GM18858 (cell line): Measurements from ENCODE around the gene GNB1L.

Experiments used
- ATAC-seq: cut with Tn5 transposase; IDR thresholded peaks from one replicate; pipeline ENCODE4 v1.9.1; 2021; ENCODE audit not compliant: unreplicated experiment

The GNB1L gene

DNA sequence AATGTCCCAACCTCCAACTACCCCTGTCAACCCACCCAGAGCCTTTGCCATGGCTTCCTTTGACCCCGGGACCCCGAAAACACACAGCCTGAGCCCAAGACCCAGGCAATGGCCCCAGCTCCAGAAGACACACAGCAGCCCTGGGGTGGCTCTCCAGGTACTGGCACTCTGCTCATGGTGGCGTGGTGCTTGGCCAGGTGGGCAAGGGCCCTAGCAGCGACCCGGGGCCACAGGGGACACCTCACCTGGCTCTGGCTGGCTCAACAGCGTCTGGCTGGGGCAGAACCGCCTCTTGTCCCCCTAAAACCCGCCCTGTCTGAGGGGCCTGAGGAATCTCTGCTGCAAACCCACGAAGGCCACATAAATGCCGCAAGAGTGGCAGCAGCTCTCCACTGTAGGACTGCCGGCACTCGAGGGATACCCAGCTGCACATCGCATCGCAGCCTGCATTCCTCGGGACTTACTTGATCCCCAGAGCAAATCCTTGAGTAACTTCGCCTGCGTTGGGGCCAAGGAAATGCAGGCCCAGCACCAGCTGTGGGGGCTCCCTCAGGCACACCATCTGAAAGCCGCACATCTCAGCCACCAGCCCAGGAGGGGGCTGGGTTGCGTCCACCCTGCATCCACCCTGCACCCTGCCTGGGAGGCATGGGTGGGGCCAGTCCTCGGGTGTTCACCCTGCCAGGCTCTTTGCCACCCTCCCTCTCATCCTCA is 23.1 kb upstream of the GNB1L start:
- no peak for ATAC-seq

DNA sequence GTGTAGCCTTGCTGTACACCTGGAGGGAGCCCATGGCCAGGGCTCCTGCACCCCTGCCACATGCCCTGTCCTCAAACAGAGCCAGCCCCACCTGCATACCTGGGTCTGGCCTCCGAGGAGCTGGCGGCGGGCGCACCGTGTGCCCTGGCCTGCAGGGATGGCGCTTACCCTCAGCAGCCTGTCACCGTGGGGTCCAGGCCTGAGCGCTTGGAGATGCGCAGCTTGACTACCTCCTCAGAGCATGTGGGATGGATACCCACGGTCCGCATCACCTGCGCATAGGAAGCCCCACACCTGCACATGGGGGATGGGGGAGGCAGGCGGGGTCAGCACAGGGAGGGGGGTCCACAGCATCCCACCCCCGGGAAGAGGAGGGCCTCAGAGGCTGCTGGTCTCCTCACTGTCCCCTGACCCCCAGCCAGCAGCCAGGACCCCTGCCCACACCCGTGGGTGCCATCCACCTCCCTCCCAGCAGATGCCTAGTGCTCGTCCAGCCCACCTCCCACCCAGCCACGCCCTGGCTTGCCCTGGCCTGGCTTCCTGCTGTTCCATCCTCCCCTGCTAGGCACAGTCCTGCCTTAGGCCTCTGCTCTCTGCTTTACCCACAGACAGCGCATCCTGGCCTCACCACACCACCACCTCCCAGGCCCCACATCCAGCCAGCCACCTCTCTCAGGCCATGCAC is 22.4 kb upstream of the GNB1L start:
- ATAC-seq, result no peak

DNA sequence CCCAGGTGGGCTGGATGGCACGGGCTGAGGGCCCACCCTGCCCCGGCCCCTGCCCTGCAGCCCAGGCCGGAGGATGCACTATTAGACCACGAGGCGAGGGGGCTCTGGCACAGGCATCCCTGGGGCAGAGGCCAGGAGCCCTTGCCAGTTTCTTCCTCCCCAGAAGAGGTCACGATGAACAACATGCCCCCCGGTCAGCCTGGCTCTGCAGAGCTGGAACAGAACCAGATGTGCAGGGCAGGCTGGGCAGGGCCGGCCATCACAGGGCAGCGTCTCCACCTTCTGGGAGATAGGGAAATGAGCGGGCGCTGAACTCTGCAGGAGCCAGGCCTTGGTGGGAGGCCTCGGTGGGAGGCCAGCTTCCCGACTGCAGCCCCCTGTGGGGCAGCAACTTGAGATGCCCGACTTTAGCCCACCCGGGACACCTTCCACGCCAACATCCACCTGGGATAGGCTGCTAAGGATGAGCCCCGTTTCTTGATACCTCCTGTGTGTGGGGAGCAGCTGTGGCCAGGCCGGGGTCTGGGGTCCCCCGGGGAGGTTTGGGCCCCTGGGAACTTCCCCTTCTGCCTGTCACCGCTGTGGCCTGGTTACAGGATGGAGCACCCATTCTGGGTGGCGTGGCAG is 21.8 kb upstream of the GNB1L start:
- no peak for ATAC-seq

DNA sequence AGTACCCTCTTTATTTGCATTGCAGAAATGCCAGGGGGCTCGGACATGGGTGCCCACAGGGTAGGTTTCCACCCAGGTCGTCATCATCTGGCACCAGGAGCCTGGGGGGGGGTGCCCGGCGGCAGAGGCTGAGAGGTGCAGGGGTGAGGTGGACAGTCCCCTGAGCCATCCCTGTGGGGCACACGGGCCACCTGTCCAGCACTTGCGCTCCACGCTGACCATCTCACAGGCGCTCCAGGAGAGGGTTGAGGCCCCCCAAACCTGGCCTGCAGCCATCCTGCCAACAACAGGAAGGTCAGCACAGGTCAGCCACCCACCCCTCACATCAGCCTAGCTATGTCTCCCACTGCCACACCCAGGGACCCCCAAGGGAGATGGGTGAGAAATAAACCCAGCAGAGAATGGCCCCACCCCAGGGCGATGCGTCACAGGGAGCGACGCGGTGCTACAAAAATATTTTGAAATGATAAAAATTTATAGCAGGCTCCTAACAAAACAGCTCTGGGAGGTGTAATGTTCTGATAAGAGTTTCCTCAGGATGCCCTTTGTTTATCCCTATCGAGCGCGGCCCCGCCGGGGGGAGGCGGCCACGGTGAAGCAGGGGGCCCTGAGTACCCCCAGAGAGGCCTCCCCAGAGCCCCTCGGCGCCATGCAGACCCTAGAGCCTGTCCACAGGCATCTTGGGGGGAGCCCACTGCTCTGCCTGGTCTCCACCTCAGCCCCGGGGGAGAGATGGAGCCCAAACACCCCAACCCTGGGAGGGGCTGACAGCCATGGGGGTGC is 21.0 kb upstream of the GNB1L start:
- ATAC-seq, result no peak

DNA sequence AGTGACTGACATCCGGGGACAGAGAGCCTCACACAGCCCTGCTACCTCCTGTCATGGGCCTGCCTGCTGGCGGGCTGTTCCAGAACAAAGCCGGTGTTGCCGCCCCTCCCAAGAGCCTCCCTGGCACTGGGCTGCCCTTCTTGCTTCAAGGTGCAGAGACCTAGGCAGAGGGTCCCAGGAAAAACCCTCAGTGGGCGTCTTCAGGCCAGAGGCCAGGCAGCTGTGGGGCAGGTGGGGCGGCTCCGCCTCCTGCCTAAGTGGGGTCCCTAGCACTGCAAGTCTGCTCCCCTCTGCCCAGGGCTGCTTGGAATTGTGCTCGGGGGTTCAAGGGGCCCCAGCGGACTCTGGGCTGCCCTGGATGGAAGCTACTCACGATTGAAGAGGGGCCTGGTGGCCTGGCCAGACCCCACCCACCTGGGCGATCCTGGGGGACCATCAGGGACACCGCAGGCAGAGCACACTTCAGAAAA is 20.4 kb upstream of the GNB1L start:
- no peak for ATAC-seq

DNA sequence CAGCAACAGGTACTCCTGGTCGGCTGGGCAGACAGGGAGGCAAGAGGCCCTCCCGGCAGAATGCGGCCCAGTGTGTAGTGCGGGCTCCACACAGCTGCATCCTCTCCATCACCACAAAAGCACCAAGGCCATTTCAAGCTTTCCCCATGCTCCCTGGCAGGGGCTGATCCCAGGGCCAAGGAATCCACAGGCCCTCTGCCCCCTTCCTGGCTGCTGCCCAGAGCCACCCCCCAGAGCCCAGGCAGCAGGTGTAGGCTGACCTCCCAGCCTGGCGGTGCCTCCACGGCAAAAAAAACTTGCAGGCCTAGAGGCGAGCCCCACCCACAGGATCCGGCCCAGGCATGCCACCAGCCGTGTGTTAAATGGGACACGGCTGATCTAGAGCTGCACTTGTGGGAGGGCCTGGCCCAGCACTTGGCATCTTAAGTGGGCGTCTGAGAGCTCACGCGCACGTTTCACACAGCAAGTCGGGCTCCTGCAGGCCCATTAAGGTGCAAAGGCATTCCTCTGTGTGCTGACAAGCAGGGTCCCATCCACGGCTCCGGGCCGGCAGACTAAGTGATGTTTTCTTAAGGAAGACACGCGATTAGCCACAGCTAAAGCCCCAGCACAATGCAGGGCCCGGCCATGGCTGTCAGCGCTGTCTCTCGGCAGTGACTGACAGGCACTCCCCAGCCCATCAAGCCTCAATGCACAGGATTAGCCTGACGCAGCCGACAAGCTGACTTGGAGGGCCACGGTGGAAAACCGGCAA is 19.8 kb upstream of the GNB1L start:
- ATAC-seq, result no peak

DNA sequence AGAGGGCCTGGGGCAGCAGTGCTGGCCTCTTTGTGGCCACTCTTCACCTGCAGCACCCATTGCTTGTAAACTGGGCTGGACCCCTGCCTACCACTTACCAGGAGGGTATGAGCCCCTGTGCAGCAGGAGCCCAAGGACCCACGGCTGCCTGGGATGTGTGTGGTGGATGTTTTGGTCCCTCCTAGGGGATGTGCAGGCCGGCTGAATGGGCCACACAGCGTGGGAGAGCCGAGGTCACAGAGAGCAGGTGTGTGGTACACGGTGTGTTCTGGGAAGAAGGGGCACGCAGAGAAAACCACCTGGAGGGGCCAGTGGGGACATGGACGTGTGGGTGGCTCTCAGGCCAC is 19.3 kb upstream of the GNB1L start:
- no peak for ATAC-seq

DNA sequence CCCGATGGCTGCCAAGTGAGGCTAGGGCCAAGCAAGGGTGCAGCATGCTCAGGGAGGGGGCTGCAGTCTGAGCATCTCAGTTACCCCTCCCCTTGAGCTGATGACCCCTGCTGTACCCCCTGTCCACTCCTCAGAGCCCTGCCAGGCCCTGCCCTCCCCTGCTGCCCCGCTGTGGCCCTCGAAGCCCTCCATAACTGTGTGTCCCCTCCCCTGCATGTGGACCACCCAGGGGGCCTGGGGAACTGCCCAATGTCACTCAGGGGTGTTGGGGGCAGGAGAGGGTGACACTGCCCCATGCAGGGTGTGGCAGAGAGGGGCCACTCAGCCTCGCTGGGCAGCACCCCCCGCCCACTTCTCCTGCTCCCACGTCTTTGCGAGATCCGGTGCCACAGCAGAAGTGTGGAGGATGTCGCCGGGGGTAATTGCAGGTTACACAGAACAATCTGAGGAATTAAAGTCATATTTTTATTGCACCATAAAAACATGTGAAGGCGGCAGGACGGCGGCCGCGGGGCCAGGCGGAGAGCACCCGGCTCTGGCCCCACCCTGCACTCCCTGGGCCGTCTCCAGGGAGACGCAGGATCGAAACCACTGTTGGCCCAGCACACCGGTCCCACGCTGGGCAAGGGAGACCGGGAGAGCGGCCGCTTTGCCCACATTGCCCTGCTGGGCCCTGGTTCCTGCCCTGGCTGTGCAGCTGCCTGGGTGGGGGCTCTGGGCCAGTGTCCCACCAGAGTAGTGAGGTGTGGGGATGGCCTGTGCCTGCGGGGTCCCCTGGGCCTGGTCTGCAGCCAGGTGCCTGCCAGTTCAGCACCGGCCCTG is 18.7 kb upstream of the GNB1L start:
- no peak for ATAC-seq

DNA sequence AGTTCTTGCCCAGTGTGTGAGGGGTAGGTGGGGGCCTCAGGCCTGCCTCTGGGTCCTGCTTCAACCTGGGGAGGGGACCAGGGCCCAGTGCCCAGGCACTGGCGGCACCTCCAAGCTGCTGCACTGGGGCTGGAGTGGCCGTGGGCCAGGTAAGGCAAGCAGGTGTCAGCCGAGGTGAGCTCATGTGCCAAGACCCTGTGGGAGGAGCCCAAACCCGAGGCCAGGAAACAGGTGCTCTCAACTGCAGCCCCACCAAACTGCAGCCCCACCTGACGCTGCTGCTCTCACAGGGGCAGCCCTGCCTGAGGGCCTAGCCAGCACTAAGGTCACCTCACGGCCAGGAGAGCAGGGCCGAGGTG is 18.1 kb upstream of the GNB1L start:
- ATAC-seq, result no peak

DNA sequence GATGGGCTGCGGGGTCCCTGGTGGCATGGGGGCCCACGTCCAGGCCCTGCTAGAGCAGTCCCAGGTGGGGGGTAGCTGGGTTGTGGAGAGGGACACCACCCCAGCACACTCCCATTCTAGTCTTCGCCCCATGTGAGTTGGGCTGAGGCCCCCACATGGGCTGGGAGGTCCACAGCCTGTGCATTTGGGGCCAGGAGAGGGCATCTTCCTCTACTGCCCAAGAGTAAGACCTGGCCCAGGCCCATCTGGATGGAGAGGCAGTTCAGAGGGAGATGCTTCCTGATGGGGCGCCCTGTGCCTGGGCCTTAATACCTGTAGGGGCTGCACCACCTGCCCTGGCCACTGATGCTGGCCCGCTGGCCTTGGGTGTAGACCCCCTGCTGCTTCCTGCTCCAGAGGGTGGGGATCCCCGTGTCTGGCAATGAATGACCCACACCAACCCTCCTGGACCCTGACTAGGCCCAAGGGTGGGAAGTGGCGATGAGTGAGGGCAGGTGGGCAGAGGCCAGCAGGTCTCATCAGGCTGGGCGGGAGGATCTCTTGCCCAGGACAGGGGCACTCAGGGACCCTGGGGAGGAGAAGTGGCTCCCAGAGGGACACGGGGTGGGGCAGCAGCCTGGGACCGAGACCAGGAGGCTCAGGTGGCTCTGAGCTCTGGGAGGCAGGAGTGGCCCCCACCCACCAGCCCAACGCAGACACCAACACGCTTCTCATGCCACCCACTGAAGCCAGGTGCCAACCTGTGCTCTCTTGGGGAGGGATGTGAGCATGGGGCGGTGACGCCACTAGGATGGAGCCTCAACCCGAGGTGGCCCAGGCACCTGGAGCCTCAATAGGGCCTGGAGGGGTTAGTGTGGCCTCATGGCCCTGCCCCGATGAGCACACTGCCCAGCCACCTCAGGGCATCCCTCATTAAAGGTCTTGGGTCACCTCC is 17.4 kb upstream of the GNB1L start:
- ATAC-seq, result no peak

DNA sequence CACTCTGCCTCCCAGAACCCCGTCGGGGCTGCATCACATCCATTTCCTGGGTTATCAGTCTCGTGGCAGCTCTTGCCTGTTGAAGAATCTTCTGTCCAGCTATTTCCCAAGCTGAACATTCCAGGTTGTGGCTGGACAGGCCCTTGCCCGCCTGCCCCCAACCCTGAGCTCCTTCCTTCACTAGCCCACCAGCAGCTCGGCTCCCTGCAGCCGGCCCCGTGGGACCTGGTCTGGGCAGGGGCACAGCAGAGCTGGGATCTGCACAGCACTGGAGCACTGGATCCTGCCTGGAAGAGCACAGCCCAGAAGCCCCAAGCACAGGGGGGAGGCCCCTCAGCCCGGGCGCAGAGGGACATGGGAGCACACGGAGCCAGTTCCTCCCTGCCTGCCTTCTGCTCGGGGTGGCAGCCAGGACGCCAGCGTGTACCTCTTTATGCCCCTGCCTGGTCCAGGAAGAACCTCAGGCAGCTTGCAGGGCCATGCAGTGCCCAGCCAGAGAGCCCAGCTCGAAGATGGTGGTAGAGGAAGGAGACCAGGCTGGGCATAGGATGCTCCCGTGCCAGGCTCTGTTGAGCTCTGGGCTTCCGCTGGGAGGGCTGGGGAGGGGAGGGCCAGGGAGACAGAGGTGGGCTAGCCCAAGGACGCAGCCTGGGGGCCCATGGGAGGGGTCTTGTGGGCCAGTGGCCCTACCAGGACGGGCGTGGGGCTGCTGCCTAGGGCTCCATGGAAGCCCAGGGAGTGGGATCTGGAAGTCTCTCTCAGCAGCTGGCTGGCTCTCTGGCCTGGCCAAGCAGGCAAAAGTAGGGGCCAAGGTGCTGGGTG is 16.6 kb upstream of the GNB1L start:
- no peak for ATAC-seq

DNA sequence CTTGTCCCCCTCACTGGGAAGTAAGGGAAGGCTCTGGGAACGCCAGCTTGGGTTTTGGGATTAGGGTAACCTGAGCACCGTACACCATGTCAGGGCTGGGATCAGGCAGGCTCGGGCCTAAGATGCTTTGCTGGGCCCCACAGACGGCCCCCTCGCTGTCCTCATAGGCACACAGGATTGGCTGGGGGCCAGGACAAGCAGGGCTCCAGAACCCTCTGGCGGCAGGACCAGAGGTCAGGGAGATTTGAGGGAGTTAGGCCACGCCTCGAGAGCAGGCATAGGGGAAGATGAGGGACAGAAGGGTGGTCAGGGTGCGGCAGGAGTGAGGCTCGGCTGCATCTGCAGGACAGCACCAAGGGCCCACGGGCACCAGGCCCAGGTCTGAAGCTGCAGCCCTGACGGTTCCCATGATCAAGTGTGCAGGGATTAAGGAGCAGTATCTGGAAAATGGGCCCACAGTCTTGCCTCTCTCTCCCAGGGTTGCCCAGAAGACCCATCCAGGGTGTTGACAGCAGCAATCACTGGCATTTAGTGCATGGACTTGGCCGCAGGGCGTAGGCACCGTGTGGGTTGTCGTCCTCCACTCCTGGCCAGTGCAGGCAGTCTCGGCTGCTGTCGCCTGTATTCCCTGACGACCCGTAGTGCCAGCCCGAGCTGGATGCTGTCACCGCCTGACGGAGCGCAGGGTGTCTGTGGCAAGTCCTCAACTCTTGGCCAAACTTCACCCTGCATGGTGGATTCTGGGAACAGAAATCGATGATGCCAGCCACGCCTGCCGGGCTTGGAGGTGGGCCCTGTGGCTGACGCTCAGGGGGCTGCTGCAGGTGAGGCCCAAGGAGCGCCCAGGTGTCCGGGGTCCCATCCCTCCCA is 15.7 kb upstream of the GNB1L start:
- ATAC-seq, result no peak

DNA sequence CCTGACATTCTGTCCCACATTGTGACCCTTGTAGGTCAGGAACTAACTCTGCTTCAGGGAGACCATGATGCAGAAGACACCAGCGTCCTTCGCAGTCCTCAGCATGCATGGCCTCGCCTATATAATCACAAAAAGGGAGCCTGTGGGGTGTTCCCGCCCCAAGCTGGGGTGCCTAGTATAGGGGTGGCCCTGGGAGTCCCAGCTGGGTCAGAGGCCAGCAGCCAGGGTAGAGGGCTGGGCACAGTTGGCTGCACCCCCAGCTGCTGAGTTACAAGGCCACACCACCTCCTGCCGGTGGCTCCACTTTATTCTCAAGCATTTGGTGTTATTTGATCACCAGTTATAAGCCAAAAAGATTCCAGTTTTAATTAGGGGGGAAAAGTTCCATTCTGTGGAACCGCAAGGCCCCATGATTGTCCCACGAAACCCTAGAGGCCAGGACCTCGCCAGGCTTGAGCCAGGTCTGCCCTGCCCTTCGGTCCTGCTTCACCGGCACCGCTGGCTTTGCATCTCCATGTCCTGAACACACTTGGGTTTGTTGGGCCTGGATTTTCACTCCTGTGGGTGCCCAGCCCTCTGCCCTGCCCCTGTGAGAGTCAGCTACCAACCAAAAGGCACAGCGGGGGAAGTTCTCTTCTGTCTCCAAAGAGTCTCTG is 15.0 kb upstream of the GNB1L start:
- no peak for ATAC-seq

DNA sequence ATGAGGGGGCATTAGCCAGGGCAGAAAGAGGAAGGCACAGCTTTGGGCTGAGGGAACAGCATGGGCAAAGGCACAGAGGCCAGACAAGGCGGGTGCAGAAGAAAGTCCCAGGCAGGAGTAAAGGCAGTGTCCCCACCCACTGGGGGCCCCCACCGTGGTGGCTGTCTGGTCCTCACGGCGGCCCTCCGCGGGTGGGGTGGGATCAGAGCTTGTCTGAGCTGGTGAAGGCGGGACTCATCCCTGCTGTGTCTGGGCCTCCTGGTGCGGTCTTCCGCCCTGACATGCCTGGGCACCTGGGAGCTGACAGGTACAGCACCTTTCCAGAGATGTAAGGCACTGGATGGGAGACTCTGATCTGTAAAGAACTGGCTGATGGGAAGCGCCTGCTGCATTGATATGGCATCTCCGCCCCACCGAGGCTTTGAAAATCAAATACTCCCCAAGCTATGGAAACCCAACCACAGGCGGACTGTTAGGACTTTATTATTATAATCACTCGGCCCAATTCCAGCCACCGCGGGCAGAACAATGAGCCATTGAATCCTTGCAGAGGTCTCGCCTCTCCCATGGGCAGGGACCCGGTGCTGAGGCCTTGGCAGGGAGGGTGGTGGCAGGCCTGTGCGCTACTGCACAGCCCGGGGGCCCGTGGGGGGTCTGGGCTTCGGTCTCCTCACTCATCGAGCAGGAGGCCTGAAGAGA is 14.2 kb upstream of the GNB1L start:
- no peak for ATAC-seq

DNA sequence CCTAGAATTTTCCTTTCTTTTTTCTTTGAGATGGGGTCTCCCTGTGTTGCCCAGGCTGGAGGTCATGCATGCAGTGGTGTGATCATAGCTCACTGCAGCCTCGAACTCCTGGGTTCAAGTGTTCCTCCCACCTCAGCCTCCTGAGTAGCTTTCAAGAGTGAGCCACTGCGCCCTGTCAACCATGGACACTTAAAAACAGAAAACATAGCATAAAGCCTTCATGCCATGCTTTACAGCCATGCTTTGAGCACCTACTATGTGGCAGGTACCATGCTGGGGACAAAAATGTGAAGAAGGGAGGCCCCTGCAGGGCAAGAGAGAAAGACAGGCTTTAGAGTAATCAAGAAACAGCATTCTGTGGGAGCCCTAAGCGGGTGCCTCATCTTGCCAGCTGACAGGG is 13.7 kb upstream of the GNB1L start:
- ATAC-seq, result no peak

DNA sequence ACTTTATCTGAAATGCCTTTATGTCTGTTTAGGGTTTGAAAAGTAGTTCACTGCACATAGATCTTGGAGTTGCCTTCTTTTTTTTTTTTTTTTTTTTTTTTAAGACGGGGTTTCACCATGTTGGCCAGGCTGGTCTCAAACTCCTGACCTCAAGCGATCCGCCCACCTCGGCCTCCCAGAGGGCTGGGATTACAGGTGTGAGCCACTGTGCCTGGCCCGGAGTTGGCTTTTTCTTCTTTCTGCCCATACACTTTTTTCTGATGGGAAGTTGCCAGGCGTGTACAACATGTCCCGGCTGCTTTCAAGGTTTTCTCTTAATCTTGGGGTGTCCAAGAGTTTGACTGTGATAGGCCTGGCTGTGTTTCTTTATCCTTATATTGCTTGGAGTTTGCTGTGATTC is 12.9 kb upstream of the GNB1L start:
- no peak for ATAC-seq
